GM12878 (cell line): ENCODE measurements around the gene PTPN21.

ENCODE experiments used
- ATF2 ChIP-seq: IDR thresholded peaks from 2 replicates; pipeline ENCODE4 v1.6.1; 2012; ENCODE audit warnings: low read length, inconsistent platforms
- CTCF ChIP-seq, 3 experiments: IDR thresholded peaks in 2 of 3; conservative IDR thresholded peaks in 1 of 3; 2 replicates each; pipeline ENCODE4 v1.5.1; 2011; ENCODE audit warnings: low read depth in 3 of 3, low read length in 3 of 3, mild to moderate bottlenecking in 3 of 3, control low read depth in 2 of 3, moderate library complexity in 2 of 3, inconsistent platforms in 1 of 3, mixed read lengths in 1 of 3; ENCODE audit not compliant: control insufficient read depth in 2 of 3, insufficient read depth in 1 of 3; ENCODE audit errors: extremely low read depth in 1 of 3
- EGR1 ChIP-seq, 2 experiments: IDR thresholded peaks; 1 replicate in 1 of 2; 2 replicates in 1 of 2; pipeline ENCODE4 v1.6.1; 2011 to 2012; ENCODE audit warnings: low read depth in 2 of 2, low read length in 2 of 2, borderline replicate concordance in 1 of 2, mild to moderate bottlenecking in 1 of 2, moderate library complexity in 1 of 2
- KDM1A ChIP-seq: fragments of 200-600 bp; sonication (generic); IDR thresholded peaks from 2 replicates; pipeline ENCODE4 v1.6.1; 2016; ENCODE audit warnings: borderline replicate concordance
- MYC ChIP-seq: IDR thresholded peaks from 2 replicates; pipeline ENCODE4 v1.6.1; 2011; ENCODE audit warnings: mild to moderate bottlenecking, low read length, moderate library complexity, inconsistent platforms; ENCODE audit not compliant: insufficient read depth, insufficient replicate concordance, insufficient read length, severe bottlenecking
- NFIC ChIP-seq: IDR thresholded peaks from 2 replicates; pipeline ENCODE4 v1.6.1; 2012; ENCODE audit warnings: low read depth, mild to moderate bottlenecking, inconsistent platforms, low read length, moderate library complexity
- NFYB ChIP-seq: IDR thresholded peaks from 2 replicates; pipeline ENCODE4 v1.6.1; 2011; ENCODE audit warnings: low read depth, mild to moderate bottlenecking, low read length, improper control_type of control experiment, moderate library complexity; ENCODE audit not compliant: insufficient read depth
- POLR2A ChIP-seq: IDR thresholded peaks from 2 replicates; pipeline ENCODE4 v1.6.1; 2011; ENCODE audit warnings: low read depth, mild to moderate bottlenecking, low read length
- POLR2AphosphoS5 ChIP-seq: IDR thresholded peaks from 2 replicates; pipeline ENCODE4 v1.6.1; 2011; ENCODE audit warnings: mild to moderate bottlenecking, low read length, inconsistent platforms
- SREBF1 ChIP-seq: IDR thresholded peaks from 2 replicates; pipeline ENCODE4 v1.6.1; 2012; ENCODE audit warnings: mild to moderate bottlenecking, low read length
- SUPT20H ChIP-seq: IDR thresholded peaks from 2 replicates; pipeline ENCODE4 v1.6.1; 2011; ENCODE audit warnings: low read depth, mild to moderate bottlenecking, low read length, moderate library complexity, borderline replicate concordance; ENCODE audit not compliant: control insufficient read depth
- USF2 ChIP-seq: IDR thresholded peaks from 2 replicates; pipeline ENCODE4 v1.6.1; 2011; ENCODE audit warnings: low read depth, low read length, improper control_type of control experiment, borderline replicate concordance

GRCh38 chr14:88541324-88541723, 13.5 kb downstream of the PTPN21 start:
- no peak for TF ChIP-seq MYC
- TF ChIP-seq EGR1 (IDR thresholded peaks at IDR 0.05; ENCODE audit: borderline replicate concordance in 1 of 2, low read depth in 2 of 2, low read length in 2 of 2), result no peak
- no peak for TF ChIP-seq CTCF (IDR thresholded peaks at IDR 0.05 in 2 of 3, conservative IDR thresholded peaks at IDR 0.05 in 1 of 3; ENCODE audit: control insufficient read depth in 2 of 3, extremely low read depth in 1 of 3, insufficient read depth in 1 of 3, low read depth in 3 of 3, low read length in 3 of 3)
- no peak for TF ChIP-seq KDM1A
- TF ChIP-seq POLR2A, result no peak
- TF ChIP-seq NFYB, result no peak
- TF ChIP-seq NFIC, result no peak
- no peak for TF ChIP-seq POLR2AphosphoS5
- TF ChIP-seq ATF2, result no peak
- no peak for TF ChIP-seq SUPT20H
- no peak for TF ChIP-seq SREBF1
- no peak for TF ChIP-seq USF2
